ENCODE results near the gene NMNAT3. TPM values are rescaled to one million over a fixed set of nuclear protein-coding genes. Genes with fewer than 3 reads are reported as not detected.

Gene NMNAT3
- 28.8 TPM for total RNA-seq

DNA sequence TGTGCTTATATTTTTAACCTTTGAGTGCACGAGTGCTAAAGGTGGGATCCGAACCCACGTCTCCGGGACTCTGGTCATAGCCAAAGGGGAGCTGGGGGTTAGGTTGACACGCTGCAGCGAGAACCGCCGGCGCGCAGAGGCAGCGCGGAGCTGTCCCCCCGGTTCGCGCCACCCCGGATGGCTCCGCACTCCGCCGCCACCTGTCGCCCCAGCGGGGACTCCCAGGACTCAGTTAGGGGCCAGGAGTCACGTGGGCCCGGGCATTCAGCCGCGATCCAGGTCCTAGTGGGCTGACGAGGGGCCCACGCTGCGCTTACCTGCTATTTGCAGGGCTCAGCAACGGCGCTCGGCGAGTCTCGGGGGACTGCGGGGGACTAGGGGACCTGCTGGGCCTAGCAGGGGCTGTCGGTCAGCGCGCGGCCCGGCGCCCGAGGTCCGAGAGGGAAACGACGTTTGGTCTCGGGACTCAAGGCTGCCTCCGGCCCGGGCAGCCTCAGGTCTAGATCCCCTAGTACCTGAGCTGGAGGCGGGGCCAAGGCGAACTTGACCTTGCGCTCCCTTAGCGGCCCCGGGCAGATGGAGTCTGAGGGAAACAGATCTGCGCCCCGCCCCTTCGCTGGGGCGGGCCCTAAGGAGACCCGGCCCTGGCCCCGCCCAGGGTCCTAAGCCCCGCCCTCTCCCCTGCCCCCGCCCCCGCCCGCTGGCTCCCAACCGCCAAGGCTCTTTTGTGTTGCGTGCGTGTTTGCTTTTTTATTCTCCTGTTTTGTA lies at the start of gene NMNAT3:
Gene NMNAT3, minus strand, starts transcription at position 585 of the 768 bp plus-strand sequence. CDS start 50,248 bp downstream, outside the sequence.
- peak; percentile 65 to 92 (median 85) for DNase-seq (ENCODE audit: low read depth in 2 of 3, low spot score in 2 of 3)

DNA sequence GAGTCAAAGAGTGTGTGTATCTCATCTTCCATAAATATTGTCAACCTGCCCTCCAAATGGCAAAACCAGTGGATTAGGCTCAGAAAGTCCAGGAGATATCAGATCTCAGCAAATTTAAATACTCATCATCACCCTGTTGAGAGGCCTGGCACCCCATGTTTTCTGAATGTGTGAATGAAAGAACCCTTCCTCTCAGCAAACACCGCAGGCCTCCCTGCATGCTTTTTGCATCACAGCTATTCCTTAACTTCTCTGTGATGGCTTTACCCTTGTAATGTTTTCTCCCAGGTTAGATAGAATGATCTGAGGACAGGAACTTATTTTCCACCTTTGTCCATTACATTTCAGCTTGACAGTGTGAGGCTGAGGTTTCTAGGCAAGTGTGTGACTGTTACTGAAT lies 43.6 kb upstream of the NMNAT3 start:
- no peak for DNase-seq (ENCODE audit: low read depth in 2 of 3, low spot score in 2 of 3)

DNA sequence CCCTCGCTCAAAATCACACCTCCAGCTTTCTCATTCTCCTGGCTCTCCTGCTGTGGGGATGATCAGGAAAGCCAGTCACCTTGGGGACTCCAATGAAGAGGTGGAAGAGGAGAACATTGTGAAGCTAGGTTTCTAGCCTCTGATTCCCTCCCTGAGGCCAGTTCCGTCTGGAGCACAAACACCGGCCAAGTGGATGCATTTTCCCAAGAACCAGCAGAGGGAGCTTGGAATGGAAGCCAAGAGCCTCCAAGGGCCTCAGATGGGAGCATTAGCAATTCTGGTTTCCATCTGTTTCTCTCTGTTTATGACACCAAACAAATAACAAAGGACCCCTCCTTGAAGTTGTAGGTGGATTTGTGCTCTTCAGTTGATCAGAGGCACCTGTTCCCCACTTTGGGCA lies 40.6 kb upstream of the NMNAT3 start:
- DNase-seq (ENCODE audit: low read depth in 2 of 3, low spot score in 2 of 3), result no peak

DNA sequence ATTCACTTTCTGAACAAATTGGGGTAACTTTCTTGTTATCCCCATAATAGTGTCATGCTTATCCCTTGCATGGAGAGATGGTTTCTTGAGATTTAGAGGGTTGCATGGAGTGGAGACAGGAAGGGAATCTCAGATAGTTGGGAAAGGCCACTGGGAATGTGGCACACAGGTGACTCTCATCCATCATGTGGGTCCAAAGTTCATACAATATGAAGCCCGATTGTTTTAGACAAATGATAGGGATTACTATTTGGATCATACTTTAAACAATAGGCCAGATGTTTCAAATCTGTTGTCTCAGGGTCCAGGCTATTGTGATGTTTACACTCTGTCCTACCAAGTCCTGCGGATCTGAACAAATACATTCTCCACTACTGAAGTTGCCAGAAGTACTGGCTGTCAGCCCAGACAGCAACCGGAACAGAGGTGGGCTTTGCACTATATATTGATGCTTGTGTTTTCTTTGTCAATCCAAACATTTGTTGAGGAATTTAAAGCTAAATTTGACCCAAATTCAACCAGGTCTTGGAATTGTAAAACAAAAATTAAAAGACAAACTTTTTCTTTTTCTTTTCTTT lies 39.2 kb upstream of the NMNAT3 start:
- DNase-seq (ENCODE audit: low read depth in 2 of 3, low spot score in 2 of 3), result no peak

DNA sequence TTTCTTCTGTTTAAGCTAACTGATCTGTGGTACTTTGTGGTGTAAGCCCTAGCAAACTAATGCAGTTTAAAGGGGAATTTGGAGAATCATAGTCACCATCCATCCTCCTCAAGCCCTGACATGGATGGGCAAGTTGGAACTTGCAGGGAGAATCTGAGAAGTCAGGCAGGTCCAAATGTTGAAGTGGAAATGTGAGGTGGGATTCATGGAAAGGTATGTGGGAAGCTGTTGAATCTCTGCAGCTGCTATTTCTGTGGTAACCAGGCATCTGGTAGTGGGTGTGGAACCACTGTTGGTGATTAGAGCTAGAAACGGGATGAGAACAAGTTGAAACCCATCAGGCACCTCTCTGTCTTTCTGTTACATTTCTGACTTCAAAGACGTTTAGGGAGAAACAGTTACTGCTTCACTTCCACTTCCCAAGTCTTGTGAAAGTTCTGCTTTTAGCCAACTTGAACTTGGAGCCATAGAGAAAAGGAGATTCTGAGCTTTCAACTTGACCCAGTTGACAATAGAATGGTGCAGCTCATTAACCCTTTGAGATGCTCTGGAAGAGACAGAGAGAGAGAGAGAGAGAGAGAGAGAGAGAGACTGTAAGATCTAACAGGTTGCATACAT lies 38.1 kb upstream of the NMNAT3 start:
- no peak for DNase-seq (ENCODE audit: low read depth in 2 of 3, low spot score in 2 of 3)

DNA sequence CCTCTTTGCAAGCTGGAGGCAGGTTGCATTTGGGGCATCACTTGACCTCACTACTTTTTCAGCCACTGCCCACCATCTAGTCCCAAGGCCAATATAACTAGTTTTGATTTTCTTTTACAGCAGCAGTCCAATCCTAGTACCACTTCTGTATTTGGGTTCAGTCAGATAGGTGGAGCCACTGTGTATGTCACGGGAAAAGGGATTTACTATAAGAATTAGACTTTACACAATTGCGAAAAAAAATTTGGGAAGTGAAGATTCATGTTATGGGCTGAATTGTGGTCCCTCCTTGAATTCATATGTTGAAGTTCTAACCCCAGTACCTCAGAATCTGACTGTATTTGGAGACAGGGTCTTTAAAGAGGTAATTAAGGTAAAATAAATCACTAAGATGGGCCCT lies 37.4 kb upstream of the NMNAT3 start:
- DNase-seq (ENCODE audit: low read depth in 2 of 3, low spot score in 2 of 3), result no peak

DNA sequence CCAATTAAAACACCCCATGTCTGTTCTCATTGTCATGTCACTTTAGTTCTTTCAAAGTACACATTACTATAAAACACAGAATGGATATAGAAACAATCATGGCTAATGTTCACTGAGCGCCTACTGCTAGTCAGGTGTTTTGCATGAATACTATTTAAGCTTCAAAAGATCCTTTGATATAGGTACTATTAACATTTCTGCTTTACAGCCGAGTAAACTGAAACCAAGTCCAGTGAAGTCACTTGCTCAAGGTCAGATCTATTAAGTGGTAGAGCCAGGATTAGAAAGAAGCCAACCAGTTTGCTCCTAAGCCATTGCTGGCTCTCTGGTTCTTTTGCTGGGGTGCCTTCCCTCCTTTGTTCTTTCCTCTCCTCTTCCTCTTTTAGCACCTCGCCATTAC lies 32.4 kb upstream of the NMNAT3 start:
- DNase-seq (ENCODE audit: low read depth in 2 of 3, low spot score in 2 of 3), result no peak

DNA sequence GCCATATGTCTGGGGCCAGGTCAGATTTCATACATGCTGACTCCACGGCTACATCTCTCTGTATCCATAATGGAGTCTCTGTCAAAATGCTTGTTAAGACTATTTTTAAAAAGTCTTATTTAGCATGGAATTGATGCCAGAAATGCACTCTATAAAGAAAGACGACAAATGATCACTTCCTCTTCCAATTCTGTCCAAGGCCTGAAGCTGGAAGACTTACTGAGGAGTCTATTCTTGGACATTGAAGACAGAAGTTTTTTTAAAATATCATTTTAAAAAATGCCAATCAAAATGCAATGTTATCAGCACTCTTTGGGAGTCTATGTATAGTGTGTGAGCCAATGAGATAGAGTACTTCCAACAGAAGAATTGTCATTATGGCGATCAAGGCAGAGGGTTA lies 27.9 kb upstream of the NMNAT3 start:
- no peak for DNase-seq (ENCODE audit: low read depth in 2 of 3, low spot score in 2 of 3)

DNA sequence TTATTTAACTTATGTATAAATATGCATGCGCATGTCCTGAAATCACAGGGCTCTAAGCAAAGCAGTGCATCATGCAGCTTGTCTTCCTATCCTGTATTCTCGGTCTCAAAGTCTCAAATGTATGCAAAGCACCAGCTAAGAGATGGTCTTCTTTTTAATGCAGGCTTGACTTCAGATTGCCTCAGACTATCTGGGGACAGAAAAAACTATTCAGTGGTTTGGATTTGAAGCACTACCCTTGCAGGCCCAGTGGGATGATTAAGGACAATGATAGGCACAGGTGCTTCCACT lies 18.5 kb upstream of the NMNAT3 start:
- no peak for DNase-seq (ENCODE audit: low read depth in 2 of 3, low spot score in 2 of 3)

DNA sequence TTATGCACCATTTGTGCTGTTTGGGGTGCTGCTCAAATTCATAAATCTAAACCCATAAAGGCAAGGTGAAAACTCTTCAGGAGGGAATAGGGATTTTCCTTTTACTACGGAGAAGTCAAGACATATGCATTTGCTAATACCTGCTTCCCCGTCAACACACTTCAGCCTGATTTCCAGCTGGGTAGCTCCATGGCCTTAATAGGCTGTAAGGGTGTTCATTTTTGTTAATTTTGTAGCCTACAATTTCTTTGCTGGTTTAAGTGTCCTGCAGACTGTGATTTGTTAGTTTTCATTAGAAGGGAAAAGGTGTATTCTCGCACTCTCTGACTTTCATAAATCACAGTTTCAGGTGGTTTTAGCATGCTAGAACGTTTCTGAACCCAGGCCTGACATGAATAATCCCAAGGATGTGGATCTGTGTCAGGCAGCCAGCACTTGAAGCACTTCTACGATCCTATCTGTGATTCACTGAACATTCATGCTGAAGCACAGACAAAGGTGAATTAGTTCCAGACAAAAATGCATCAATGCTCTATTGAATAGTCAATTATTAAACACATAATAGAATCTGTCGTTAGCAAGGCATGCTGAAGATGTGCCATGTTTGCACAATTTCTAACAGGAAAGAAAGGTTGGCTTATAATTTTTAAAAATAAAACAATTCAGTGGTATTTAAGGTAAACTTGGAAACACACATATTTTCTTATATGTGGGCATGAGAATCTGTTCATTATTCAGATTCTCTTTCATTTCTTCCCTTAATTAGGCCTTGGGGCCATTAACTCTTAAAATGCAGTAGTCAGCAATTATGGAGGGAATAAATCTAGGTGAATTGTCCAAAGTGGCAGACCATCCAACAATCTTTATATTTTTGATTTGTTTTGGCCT lies 17.9 kb upstream of the NMNAT3 start:
- no peak for DNase-seq (ENCODE audit: low read depth in 2 of 3, low spot score in 2 of 3)

DNA sequence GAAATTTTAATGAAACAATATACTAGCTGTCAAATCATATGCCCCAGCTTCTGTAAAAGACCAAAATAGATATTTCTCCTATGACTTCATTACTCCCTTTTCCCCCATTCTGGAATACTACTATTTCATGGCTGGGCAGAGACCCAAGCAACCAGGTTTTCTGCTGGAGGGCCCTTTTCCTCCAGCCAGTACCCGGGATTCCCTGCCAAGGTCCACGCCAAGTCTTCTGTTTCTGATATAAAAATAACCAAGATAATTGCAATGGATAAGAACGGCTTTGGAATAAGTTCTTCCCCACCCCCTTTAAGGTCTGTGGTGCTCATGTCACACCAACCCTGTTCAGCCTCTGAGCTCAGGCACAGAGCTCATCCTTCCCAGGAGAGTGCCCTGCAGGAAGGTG lies 17.2 kb upstream of the NMNAT3 start:
- DNase-seq (ENCODE audit: low read depth in 2 of 3, low spot score in 2 of 3), result no peak

DNA sequence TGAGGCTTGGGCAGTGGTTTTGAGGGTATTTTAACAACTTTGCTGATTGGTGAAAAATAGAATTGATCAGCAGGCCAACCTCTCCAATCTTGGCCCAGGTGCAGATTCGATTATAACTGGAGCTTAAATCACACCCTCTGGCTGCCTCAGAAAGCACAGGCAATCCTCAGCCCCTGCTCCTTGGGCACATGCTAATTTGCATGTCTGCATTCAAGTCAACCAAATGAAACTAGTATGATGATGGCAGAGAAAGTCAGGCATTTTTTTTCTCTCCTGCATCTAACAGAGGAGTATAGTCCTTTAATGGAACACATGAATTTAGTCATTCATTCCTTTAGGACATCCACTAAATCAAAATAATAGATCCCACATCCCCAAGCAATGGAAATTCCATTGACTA lies 16.8 kb upstream of the NMNAT3 start:
- no peak for DNase-seq (ENCODE audit: low read depth in 2 of 3, low spot score in 2 of 3)

DNA sequence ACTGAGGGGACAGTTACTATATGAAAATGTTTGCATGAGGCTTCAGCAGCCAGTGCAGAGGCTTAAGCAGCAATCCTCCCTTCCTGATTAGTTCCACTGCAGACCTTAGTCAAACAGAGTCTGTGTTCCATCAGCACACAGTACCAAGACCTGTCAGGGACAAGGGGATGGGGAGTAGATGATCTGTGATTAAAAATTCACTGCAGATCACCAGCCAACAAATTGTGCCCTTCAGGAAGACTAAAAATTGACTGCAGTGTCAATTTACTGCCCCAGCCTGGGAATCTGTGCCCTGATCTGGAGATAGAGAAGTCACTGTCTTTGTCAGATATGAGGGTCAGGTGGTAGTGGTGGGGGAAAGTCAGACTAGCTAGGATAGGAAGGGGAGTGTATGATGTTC lies 13.8 kb upstream of the NMNAT3 start:
- DNase-seq (ENCODE audit: low read depth in 2 of 3, low spot score in 2 of 3), result no peak

DNA sequence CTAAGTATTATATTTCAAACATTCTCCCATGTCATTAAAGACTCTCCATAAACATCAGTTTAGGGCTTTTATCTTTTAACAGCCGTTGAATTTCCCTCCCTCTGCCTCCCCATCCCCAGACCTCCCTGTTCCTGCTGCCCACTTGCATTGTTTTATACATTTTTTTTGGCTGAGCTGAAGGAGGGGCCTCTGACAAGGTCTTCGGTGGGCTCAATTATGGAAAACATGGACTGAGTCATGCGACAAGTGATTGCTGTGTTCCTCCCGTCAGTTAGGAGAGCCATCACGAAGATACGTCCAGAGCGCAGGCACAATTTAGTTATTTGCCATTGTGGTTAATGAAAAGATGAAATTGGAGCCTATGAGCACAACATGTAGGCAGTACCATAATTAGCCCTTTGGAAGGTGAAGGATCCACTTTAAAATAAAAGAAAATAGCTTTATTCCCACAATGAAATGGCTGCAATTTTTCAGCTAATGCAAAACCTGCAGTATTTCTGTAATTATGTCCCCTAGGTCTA lies 12.0 kb upstream of the NMNAT3 start:
- DNase-seq (ENCODE audit: low read depth in 2 of 3, low spot score in 2 of 3), result no peak

DNA sequence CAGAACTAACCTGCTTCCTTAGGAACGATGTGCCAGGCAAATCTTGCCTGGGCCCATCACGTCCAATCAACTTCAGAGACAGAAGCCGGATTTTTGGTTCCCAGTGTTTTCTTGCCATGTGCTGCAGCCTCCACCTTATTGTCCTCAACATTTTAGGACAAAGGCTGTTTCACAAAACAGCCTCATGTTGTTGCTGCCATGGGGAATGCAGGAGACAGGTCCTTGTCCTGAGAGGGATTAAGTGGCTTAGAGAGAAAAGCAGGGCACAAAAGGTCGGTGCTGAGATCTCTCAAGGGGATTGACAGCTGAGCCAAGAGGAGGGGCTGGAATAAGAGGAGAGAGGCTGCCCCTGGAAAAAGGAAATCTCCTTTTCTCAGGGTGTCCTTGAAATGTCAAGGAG lies 11.3 kb upstream of the NMNAT3 start:
- DNase-seq (ENCODE audit: low read depth in 2 of 3, low spot score in 2 of 3), result no peak

DNA sequence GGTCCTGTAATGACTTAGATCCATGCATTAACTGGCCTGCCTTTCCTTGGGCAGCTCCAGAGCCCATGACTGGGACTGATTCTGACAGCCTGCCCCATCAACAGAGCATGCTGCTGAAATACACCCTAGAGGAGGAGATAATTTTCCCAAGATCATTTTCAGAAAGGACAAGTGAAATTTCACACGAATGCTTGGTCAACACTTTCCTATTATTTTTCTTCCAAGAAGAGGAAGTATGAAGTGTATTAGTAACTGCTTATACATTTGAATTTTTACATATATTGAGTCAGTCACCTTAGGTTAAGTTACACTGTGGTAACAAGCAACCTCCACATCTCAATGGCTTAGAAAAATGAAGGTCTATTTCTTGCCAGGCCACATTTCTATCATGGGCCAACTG lies 9.7 kb upstream of the NMNAT3 start:
- DNase-seq (ENCODE audit: low read depth in 2 of 3, low spot score in 2 of 3), result no peak

DNA sequence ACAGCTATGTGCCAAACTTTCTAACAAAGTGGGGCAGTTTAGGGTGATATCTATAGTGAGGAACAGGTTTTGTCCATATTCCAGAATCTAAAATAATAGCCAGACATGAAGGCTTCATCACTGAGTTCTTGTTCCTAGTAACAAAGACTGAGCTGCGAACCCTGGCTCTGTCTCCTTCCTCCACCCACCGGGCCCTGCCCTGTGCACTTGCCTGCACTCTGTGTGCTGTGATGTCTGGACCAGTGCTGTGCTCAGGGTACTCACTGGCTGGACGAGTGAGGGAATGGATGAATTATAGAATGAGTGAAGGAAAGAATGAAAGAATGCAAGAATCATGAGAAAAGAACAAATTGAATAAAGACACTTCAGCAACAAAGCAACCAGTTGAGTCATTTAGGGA lies 8.9 kb upstream of the NMNAT3 start:
- DNase-seq (ENCODE audit: low read depth in 2 of 3, low spot score in 2 of 3), result no peak

DNA sequence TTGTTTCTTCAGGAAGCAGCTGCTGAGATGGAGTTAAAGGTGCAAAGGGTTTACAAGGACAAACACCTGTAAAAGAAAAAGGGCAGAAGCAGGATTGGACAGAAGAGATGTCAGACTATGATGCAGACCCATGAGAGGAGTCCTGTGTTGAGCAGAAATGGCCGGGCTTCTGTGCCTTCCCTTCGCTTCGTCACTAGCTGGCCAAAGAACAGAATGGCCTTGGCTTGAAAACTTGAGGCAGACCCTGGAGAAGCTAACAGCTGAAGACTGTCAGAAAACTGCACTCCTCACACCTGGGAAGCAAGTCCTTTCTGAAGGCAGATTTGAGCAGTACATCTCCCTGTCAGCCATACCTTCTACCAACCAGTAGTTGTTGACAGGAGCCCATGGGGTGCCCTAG lies 8.4 kb upstream of the NMNAT3 start:
- DNase-seq (ENCODE audit: low read depth in 2 of 3, low spot score in 2 of 3), result no peak

DNA sequence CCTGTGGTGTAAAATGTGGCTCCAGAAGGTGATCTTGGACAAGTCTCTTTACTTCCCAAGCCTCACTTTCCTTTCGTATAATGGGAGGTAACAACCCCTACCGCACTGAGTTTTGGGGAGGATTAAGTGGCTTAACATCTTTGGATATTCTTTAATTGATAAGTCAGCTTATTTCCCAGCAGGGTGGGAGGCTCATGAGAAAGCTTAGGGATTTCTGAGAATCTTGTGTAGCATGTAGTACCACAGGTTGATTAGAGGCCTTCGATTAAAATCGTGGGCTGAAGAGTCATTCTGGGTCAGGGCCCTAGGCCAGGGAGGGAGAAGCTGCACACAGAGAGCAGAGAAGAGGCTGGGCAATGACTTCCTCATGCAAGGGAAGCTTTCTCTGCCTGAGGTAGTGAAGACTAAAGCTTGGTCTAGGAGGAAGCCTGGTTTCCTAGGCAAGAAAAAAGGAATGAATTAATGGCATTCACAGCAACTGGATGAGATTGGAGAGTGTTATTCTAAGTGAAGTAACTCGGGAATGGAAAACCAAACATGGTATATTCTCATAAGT lies 1.5 kb upstream of the NMNAT3 start:
- DNase-seq (ENCODE audit: low read depth in 2 of 3, low spot score in 2 of 3), result peak in 1 of 3 donors; percentile 5

DNA sequence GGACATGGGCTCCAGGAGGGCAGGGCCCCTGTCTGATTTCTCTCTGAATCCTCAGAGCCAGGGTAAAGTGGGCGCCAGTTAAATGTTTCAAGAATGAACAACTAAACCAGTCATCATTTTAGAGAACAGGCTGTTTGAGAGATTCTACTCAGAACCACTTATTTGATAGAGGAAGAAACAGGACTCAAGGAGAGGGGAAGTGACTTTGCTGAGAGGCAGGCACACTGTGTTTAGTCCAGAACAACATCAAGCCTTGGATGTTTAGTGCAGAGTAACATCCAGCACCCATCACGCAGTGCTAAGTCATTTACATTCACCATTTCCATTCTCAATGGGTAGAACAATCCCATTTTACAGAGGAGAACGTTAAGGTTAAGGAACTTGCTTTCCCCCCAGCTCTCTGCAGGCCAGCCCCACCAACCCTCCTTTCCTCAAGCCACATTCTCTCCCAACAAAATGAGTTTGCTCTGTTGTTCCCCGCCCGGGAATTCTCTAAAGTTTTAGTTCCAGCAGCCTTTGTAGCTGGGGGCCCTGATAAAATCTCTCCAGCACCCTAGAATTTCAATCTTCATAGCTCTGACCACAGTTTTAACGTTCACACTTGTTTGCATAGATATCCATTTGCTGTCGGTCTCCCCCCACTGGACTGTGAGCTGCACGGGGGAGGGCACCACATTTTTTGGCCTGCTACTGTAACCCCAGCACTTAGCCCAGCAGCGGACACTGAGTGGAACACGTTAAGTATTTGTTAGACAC lies 962 bp downstream of the NMNAT3 start:
- peak in 1 of 3 donors; percentile 37 for DNase-seq (ENCODE audit: low read depth in 2 of 3, low spot score in 2 of 3)
